ENCODE data around the gene GPR68. TPM values are rescaled to one million over a fixed set of nuclear protein-coding genes. Genes with fewer than 3 reads are reported as not detected.

The GPR68 gene
- total and polyA plus RNA-seq, 2 of the 4 experiments (the other 2 are of a cell fraction), result 0.72 to 0.94 TPM

- dilution Hi-C loops (cut with HindIII; ENCODE audit: low sequenced_read_pairs, unreplicated experiment), result no loop called here
- intact Hi-C loops (cut with micrococcal nuclease), result no loop called here
- DNase-seq (no peak), ATAC-seq (ENCODE audit: low read depth) (no peak)
- in situ Hi-C loops (cut with MboI; ENCODE audit: low sequenced_read_pairs), result no loop called here
- H3K4me1 ChIP-seq (ENCODE audit: control insufficient read depth, insufficient read depth, low read length), result peaks cover 2% of the 10 kb centered on the region; the same call in 1 of the 2 replicates
- H3K18ac ChIP-seq (ENCODE audit: low read depth, low read length), result no peak overlapping the region
- peaks cover 26% of the 10 kb centered on the region; the same call in 1 of the 2 replicates for H3K27me3 ChIP-seq (ENCODE audit: control insufficient read depth, insufficient read depth, low read length)
- H3K14ac ChIP-seq (replicated peaks; ENCODE audit: low read depth, low read length), result no peak overlapping the region; the same call in 1 of the 2 replicates
- H3K79me1 ChIP-seq (ENCODE audit: low read depth in 1 of 2, low read length in 2 of 2), result no peaks in the 10 kb centered on the region
- WGBS, 2 experiments (ENCODE audit: extremely low coverage in 2 of 2, insufficient read length in 1 of 2), result 40% methylated on average over 2 of the region's 8 CpGs; no CpG with 5 or more reads in 1 of the 2 experiments
- no peak overlapping the region for H3K4me3 ChIP-seq (ENCODE audit: insufficient read depth, low read depth, low read length)
- no peak overlapping the region for H2BK15ac ChIP-seq (ENCODE audit: low read depth, low read length)
- no peak overlapping the region for H4K91ac ChIP-seq (ENCODE audit: insufficient read depth, low read depth, low read length)
- peak overlapping the region; percentile 74 for H2AK9ac ChIP-seq (replicated peaks; ENCODE audit: low read depth, low read length, poor library complexity)
- no peaks in the 10 kb centered on the region for H3K9me1 ChIP-seq (ENCODE audit: insufficient read depth, low read length)
- no peak overlapping the region for H4K8ac ChIP-seq (ENCODE audit: low read depth in 2 of 2, low read length in 2 of 2)
- peaks cover 3% of the 10 kb centered on the region; the same call in 1 of the 2 replicates for H3K9me3 ChIP-seq (ENCODE audit: control insufficient read depth, insufficient read depth, low read length)
- H3K4me2 ChIP-seq (ENCODE audit: low read depth, low read length), result no peak overlapping the region
- ChIA-PET POLR2A (ENCODE audit: unreplicated experiment) (no interaction called here), CTCF (interaction anchor here (0.6 to 1.0 kb wide), 2 partner anchors 23 to 102 kb away, joined by 3 read pairs; no protein-coding TSS in a partner anchor)
- no peak overlapping the region for H3K56ac ChIP-seq (ENCODE audit: extremely low read depth, insufficient read depth, low read length)
- no TSS peak for BruUV-seq (replicated peaks)
- H4K5ac ChIP-seq (ENCODE audit: low read depth, low read length), result no peak overlapping the region
- no peak overlapping the region for H3K27ac ChIP-seq (ENCODE audit: insufficient read depth, low read length)
- H3K9ac ChIP-seq (ENCODE audit: low read depth, low read length), result no peak overlapping the region
- no peaks in the 10 kb centered on the region for H4K20me1 ChIP-seq (ENCODE audit: insufficient read depth, low read length)
- H2AFZ ChIP-seq (replicated peaks; ENCODE audit: low read length, poor library complexity), result peak overlapping the region; percentile 27
- no peak overlapping the region for H3K4ac ChIP-seq (ENCODE audit: low read depth, low read length)
- no peak overlapping the region for H2BK5ac ChIP-seq (ENCODE audit: low read depth, low read length, poor library complexity, severe bottlenecking)
- TF ChIP-seq CTCF (conservative IDR thresholded peaks at IDR 0.05; ENCODE audit: low read depth, low read length) (no peak), CEBPB (IDR thresholded peaks at IDR 0.05; ENCODE audit: low read depth, low read length) (no peak), POLR2A (IDR thresholded peaks at IDR 0.05; ENCODE audit: low read depth, low read length) (no peak), ELK1 (IDR thresholded peaks at IDR 0.05; ENCODE audit: borderline replicate concordance, low read depth, low read length) (no peak), RAD21 (IDR thresholded peaks at IDR 0.05; ENCODE audit: low read length) (no peak), NFE2L2 (IDR thresholded peaks at IDR 0.05; ENCODE audit: low read depth, low read length) (no peak), SMC3 (IDR thresholded peaks at IDR 0.05; ENCODE audit: low read depth, low read length) (no peak), USF2 (IDR thresholded peaks at IDR 0.05; ENCODE audit: low read depth, low read length) (no peak), CHD1 (IDR thresholded peaks at IDR 0.05; ENCODE audit: low read depth, low read length) (no peak), RCOR1 (IDR thresholded peaks at IDR 0.05; ENCODE audit: insufficient replicate concordance, low read length) (no peak), MAZ (IDR thresholded peaks at IDR 0.05; ENCODE audit: borderline replicate concordance, low read depth, low read length) (no peak), RFX5 (IDR thresholded peaks at IDR 0.05; ENCODE audit: low read depth, low read length) (no peak), FOS (IDR thresholded peaks at IDR 0.05; ENCODE audit: low read depth, low read length) (no peak), MXI1 (IDR thresholded peaks at IDR 0.05; ENCODE audit: borderline replicate concordance, low read depth, low read length) (no peak), MAFK (IDR thresholded peaks at IDR 0.05; ENCODE audit: low read depth, low read length) (no peak), BHLHE40 (IDR thresholded peaks at IDR 0.05; ENCODE audit: low read depth, low read length) (no peak)
- no peaks in the 10 kb centered on the region for H3K36me3 ChIP-seq (ENCODE audit: control insufficient read depth, insufficient read depth, low read length)
- H3K23ac ChIP-seq (ENCODE audit: low read depth, low read length), result peak overlapping the region; percentile 48
- H2BK120ac ChIP-seq (ENCODE audit: low read depth, low read length), result no peak overlapping the region
- H2AK5ac ChIP-seq (ENCODE audit: low read depth, low read length), result no peak overlapping the region
- H2BK20ac ChIP-seq (ENCODE audit: low read depth, low read length), result no peak overlapping the region
Measured at GRCh38 chr14:91257328-91258010, 13.0 kb upstream of the GPR68 start.

Measured in IMR-90 (cell line).